Astrocyte of the cerebellum (primary cell): ENCODE measurements around the gene CCDC61.

ENCODE experiments used
- DNase-seq: peaks from one replicate; pipeline ENCODE4 v3.0.0-alpha.2; 2011; ENCODE audit warnings: low read depth
- H3K4me3 ChIP-seq: 2 replicates; pipeline ENCODE4 v1.5.1; 2011; ENCODE audit warnings: mild to moderate bottlenecking, low read depth, low read length, moderate library complexity
- in situ Hi-C: cut with HindIII; loops from 2 replicates; pipeline ENCODE4 v1.10.0; 2017; ENCODE audit warnings: low sequenced_read_pairs
- TF ChIP-seq, protein P1 (sequence below): IDR thresholded peaks from 2 replicates; pipeline ENCODE4 v1.5.1; 2012; ENCODE audit warnings: low read length, low read depth, moderate library complexity, mild to moderate bottlenecking; ENCODE audit errors: missing control alignments

CCDC61 gene

GRCh38 chr19:46014941-46015686, 19.8 kb downstream of the CCDC61 start:
- DNase-seq, result no peak
- TF ChIP-seq, protein P1, sequence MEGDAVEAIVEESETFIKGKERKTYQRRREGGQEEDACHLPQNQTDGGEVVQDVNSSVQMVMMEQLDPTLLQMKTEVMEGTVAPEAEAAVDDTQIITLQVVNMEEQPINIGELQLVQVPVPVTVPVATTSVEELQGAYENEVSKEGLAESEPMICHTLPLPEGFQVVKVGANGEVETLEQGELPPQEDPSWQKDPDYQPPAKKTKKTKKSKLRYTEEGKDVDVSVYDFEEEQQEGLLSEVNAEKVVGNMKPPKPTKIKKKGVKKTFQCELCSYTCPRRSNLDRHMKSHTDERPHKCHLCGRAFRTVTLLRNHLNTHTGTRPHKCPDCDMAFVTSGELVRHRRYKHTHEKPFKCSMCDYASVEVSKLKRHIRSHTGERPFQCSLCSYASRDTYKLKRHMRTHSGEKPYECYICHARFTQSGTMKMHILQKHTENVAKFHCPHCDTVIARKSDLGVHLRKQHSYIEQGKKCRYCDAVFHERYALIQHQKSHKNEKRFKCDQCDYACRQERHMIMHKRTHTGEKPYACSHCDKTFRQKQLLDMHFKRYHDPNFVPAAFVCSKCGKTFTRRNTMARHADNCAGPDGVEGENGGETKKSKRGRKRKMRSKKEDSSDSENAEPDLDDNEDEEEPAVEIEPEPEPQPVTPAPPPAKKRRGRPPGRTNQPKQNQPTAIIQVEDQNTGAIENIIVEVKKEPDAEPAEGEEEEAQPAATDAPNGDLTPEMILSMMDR, result no peak
- H3K4me3 ChIP-seq, result peak overlapping the region; percentile 15
- in situ Hi-C loops, result no loop called here

- in situ Hi-C loops, result no loop called here
- DNase-seq, result no peak
- TF ChIP-seq, protein P1, result no peak
- peak overlapping the region; percentile 36 for H3K4me3 ChIP-seq
These were observed 20.6 kb downstream of the CCDC61 start for GRCh38 chr19:46015687-46016425.

DNA sequence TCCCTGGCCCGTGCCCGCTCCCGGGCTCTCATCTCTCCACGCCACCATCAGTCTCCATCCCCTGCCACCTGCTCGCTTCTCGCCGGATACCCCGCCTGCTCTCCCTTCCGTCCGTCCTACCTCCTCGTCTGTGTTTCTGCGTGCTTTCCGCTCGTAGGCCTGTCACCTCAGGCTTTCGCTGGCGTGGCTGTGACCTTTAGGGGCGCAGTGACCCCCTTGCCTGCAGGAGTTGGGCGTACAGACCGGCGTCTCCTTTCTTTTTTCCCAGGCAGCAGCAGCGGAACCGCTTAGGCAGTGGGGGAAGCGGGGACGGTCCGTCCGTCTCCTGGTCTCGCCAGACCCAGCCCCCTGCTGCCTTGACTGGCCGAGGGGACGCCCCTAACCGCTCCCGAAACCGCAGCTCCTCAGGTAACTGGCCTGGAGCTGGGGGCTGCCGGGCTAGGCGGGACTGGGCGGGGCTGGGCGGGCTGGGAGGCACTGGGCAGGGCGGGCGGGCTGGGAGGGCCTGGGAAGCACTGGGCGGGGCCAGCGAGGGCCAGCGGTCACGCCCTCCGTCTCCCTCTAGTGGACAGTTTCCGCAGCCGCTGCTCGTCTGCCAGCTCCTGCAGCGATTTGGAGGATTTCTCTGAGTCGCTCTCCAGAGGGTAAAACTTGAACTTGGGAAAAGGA, 21.3 kb downstream of the CCDC61 start:
- TF ChIP-seq, protein P1, result peak; percentile 78
- peak; percentile 62 for DNase-seq

DNA sequence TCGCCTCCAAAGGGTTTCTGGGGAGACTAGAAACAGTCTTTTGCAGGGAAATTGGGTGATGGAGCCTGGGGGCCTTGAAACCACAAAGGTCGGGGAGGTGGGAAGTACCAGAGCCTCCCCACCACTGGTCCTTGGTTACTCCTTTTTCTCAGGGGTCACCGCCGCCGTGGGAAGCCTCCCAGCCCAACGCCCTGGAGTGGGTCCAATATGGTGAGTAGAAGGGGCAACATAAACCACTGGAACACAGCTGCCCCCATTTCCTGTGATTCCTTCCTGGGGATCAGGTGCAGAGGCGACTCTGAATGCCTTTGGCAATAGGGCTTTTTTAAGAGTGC, 21.8 kb downstream of the CCDC61 start:
- in situ Hi-C loops, result no loop called here
- no peak for DNase-seq
- no peak overlapping the region for H3K4me3 ChIP-seq
- TF ChIP-seq, protein P1, result no peak

More for the DNA sequence above, 21.3 kb downstream of the CCDC61 start:
- in situ Hi-C loops, result no loop called here
- H3K4me3 ChIP-seq, result peak overlapping the region; percentile 36

DNA sequence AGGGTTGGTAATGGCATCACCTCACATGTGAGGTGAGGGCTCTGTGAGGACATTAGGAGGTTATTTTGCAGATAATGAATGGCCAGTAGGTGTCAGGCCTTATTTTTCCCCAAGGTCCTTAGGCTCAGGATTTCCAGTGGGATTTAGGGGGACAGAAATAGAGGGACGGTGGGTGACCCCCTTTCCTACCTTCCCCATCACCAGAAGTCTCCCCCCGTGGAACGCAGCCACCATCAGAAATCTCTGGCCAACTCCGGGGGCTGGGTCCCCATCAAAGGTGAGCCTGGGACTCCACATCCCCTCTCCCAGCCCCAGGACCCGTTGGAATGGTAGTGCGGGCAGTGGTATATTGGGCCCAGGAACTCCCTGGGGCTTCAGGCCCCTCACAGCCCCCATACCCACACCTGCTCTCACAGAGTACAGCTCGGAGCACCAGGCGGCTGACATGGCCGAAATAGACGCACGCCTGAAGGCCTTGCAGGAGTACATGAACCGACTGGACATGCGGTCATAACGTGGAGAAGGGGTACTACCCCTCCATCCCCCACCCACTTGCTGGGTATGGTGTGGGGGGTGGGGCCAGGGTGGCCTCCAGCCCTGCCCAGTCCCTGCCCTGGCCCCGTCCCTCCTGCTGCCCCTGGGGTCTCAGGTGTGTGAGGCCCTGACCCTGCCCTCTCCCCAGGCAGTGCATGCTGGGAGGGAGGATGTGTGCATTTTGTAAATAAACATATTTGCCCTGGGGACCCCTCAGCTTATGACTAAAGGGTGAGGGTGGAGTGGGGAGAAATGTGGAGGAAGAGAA, 22.8 kb downstream of the CCDC61 start:
- H3K4me3 ChIP-seq, result no peak overlapping the region
- no peak for DNase-seq
- in situ Hi-C loops, result no loop called here
- TF ChIP-seq, protein P1, result no peak

GRCh38 chr19:46018729-46019251, 23.5 kb downstream of the CCDC61 start:
- H3K4me3 ChIP-seq, result no peak overlapping the region
- TF ChIP-seq, protein P1, result no peak
- in situ Hi-C loops, result no loop called here
- DNase-seq, result no peak
